Activated CD8-positive, alpha-beta memory T cell treated with anti-CD3 and anti-CD28 coated beads, Interleukin-2, amount 10 ng/mL, durations not matched to agents 7 days and 5 days (primary cell): ENCODE measurements around the gene CMTM2. TPM values are rescaled to one million over a fixed set of nuclear protein-coding genes. Genes with fewer than 3 reads are reported as not detected.
A peak's percentile ranks its signal among the peaks of the same experiment; 100 is the strongest.
"Not testable (repeated sequence)": the region's sequence is repeated elsewhere in the genome, so short reads cannot be mapped to it uniquely, and the experiment has no call there.

Experiments
- ATAC-seq: fragments of 150-1000 bp; cut with Tn5 transposase; one replicate; pipeline ENCODE4 v1.10.0; 2021; ENCODE audit warnings: moderate library complexity
- CTCF ChIA-PET: fragments of 350-600 bp; sonication (Branson Sonifier 250); formaldehyde crosslinking; loops from one replicate; lab custom pipeline; 2021; ENCODE audit warnings: antibody characterized with exemption; lab: Charles Lee
- DNase-seq: peaks from one replicate; pipeline ENCODE4 v3.0.0-alpha.2; 2020
- H3K27ac Mint-ChIP-seq: one replicate; pipeline ENCODE4 v1.8.0; 2021; ENCODE audit warnings: mild to moderate bottlenecking, mixed read lengths
- H3K27me3 Mint-ChIP-seq: one replicate; pipeline ENCODE4 v1.8.0; 2021; ENCODE audit warnings: mixed read lengths
- H3K36me3 Mint-ChIP-seq: one replicate; pipeline ENCODE4 v1.8.0; 2021; ENCODE audit warnings: mild to moderate bottlenecking, mixed read lengths
- H3K4me1 Mint-ChIP-seq: one replicate; pipeline ENCODE4 v1.8.0; 2021; ENCODE audit warnings: mixed read lengths
- H3K4me3 Mint-ChIP-seq: one replicate; pipeline ENCODE4 v1.8.0; 2021; ENCODE audit warnings: mild to moderate bottlenecking, moderate library complexity, mixed read lengths
- H3K9me3 Mint-ChIP-seq: one replicate; pipeline ENCODE4 v1.8.0; 2022; ENCODE audit warnings: low read depth, mixed read lengths
- total RNA-seq, 2 experiments: library from RNA; stranded (reverse); gene quantifications; one replicate each; pipeline ENCODE4 v1.2.3, GENCODE V29; 2021

CMTM2 gene
- total RNA-seq, 2 experiments from 2014 or later = 1.1 to 1.6 TPM

GRCh38 chr16:66561381-66562080 is 17.7 kb upstream of the CMTM2 start:
- ATAC-seq (no peak), DNase-seq (no peak)
- H3K4me3 Mint-ChIP-seq = peak overlapping the region; percentile 17
- H3K36me3 Mint-ChIP-seq = peaks cover 68% of the 10 kb centered on the region
- H3K27ac Mint-ChIP-seq = peak overlapping the region; percentile 83
- H3K27me3 Mint-ChIP-seq = no peaks in the 10 kb centered on the region
- H3K4me1 Mint-ChIP-seq = peaks cover 74% of the 10 kb centered on the region
- CTCF ChIA-PET = interaction anchor here (0.6 to 4.9 kb wide), 16 partner anchors 8 to 179 kb away, joined by 3 to 59 read pairs (median 5); partner anchors contain the start of genes CKLF and CMTM2
- H3K9me3 Mint-ChIP-seq = no peaks in the 10 kb centered on the region

GRCh38 chr16:66562409-66562808 is 16.9 kb upstream of the CMTM2 start:
- Mint-ChIP-seq H3K4me1 (peaks cover 71% of the 10 kb centered on the region), H3K27ac (peak overlapping the region; percentile 75), H3K9me3 (no peaks in the 10 kb centered on the region), H3K36me3 (peaks cover 75% of the 10 kb centered on the region), H3K27me3 (no peaks in the 10 kb centered on the region), H3K4me3 (no peak overlapping the region)
- CTCF ChIA-PET = interaction anchor here (0.6 to 4.9 kb wide), 21 partner anchors 9 to 268 kb away, joined by 3 to 59 read pairs (median 5); partner anchors contain the start of genes CKLF, CMTM2 and NAE1
- ATAC-seq (no peak), DNase-seq (no peak)

- CTCF ChIA-PET = interaction anchor here (0.7 to 4.9 kb wide), 18 partner anchors 8 to 305 kb away, joined by 3 to 59 read pairs (median 7); partner anchors contain the start of genes CKLF, CMTM2 and NAE1
- H3K9me3 Mint-ChIP-seq = no peaks in the 10 kb centered on the region
- peaks cover 68% of the 10 kb centered on the region for H3K4me1 Mint-ChIP-seq
- H3K36me3 Mint-ChIP-seq = peaks cover 77% of the 10 kb centered on the region
- ATAC-seq (no peak), DNase-seq (no peak)
- no peaks in the 10 kb centered on the region for H3K27me3 Mint-ChIP-seq
- H3K27ac Mint-ChIP-seq = peak overlapping the region; percentile 75
- no peak overlapping the region for H3K4me3 Mint-ChIP-seq
Measured at GRCh38 chr16:66562986-66563385, 16.3 kb upstream of the CMTM2 start.

- Mint-ChIP-seq H3K27ac (peak overlapping the region; percentile 75), H3K4me1 (peaks cover 61% of the 10 kb centered on the region), H3K9me3 (no peaks in the 10 kb centered on the region), H3K4me3 (no peak overlapping the region), H3K36me3 (peaks cover 70% of the 10 kb centered on the region), H3K27me3 (no peaks in the 10 kb centered on the region)
- ATAC-seq (peak; percentile 75), DNase-seq (no peak)
- CTCF ChIA-PET = interaction anchor here (0.6 to 4.9 kb wide), 17 partner anchors 9 to 304 kb away, joined by 3 to 59 read pairs (median 5); partner anchors contain the start of genes CKLF, CMTM2 and NAE1
Measured at GRCh38 chr16:66563574-66564334, 15.5 kb upstream of the CMTM2 start.

GRCh38 chr16:66566051-66566901 is 13.0 kb upstream of the CMTM2 start, which contains the start of gene CMTM1:
Gene CMTM1 (plus strand): TSS chr16:66566439. CDS start chr16:66566514, 75 bp downstream.
- CTCF ChIA-PET = interaction anchor here (0.5 to 4.9 kb wide), 4 partner anchors 13 to 175 kb away, joined by 3 to 59 read pairs (median 4); partner anchors contain the start of gene CMTM2
- ATAC-seq = no peak
- H3K27ac Mint-ChIP-seq = no peak within 1 kb of the TSS

GRCh38 chr16:66567270-66567669 is 12.0 kb upstream of the CMTM2 start:
- ATAC-seq, DNase-seq, CTCF ChIA-PET, H3K27ac Mint-ChIP-seq, H3K27me3 Mint-ChIP-seq, H3K4me3 Mint-ChIP-seq, H3K9me3 Mint-ChIP-seq: not testable (repeated sequence)
- H3K36me3 Mint-ChIP-seq = peaks cover 53% of the 10 kb centered on the region
- H3K4me1 Mint-ChIP-seq = peaks cover 37% of the 10 kb centered on the region

More at GRCh38 chr16:66566051-66566901, 13.0 kb upstream of the CMTM2 start, which contains the start of gene CMTM1:
- H3K4me1 Mint-ChIP-seq = peaks cover 40% of the 10 kb centered on the region
- no peak for DNase-seq
- no peaks in the 10 kb centered on the region for H3K27me3 Mint-ChIP-seq
- H3K4me3 Mint-ChIP-seq = no peak within 1 kb of the TSS
- H3K36me3 Mint-ChIP-seq = peaks cover 60% of the 10 kb centered on the region
- no peaks in the 10 kb centered on the region for H3K9me3 Mint-ChIP-seq

- Mint-ChIP-seq H3K36me3 (peaks cover 46% of the 10 kb centered on the region), H3K4me1 (peaks cover 29% of the 10 kb centered on the region), H3K27ac (no peak overlapping the region), H3K9me3 (no peaks in the 10 kb centered on the region), H3K4me3 (no peak overlapping the region), H3K27me3 (no peaks in the 10 kb centered on the region)
- ATAC-seq (no peak), DNase-seq (no peak)
- CTCF ChIA-PET = interaction anchor here (1.0 kb wide), 1 partner anchor 37 kb away, joined by 4 read pairs; the partner anchor contains the start of gene CMTM3
Measured at GRCh38 chr16:66568355-66568754, 10.9 kb upstream of the CMTM2 start.

- H3K27me3 Mint-ChIP-seq = no peaks in the 10 kb centered on the region
- ATAC-seq (no peak), DNase-seq (no peak)
- H3K9me3 Mint-ChIP-seq = no peaks in the 10 kb centered on the region
- CTCF ChIA-PET = interaction anchor here (1.0 to 2.1 kb wide), 4 partner anchors 10 to 36 kb away, joined by 4 to 11 read pairs (median 6); partner anchors contain the start of genes CMTM2 and CMTM3
- no peak overlapping the region for H3K4me3 Mint-ChIP-seq
- peaks cover 41% of the 10 kb centered on the region for H3K36me3 Mint-ChIP-seq
- H3K4me1 Mint-ChIP-seq = peaks cover 24% of the 10 kb centered on the region
- no peak overlapping the region for H3K27ac Mint-ChIP-seq
Measured at GRCh38 chr16:66569131-66569530, 10.1 kb upstream of the CMTM2 start.

GRCh38 chr16:66569827-66570405 is 9.3 kb upstream of the CMTM2 start:
- H3K36me3 Mint-ChIP-seq = peaks cover 41% of the 10 kb centered on the region
- CTCF ChIA-PET = interaction anchor here (0.7 to 2.1 kb wide), 5 partner anchors 9 to 61 kb away, joined by 3 to 11 read pairs (median 4); partner anchors contain the start of genes CKLF and CMTM2
- H3K9me3 Mint-ChIP-seq = no peaks in the 10 kb centered on the region
- DNase-seq = no peak
- no peak for ATAC-seq
- H3K4me3 Mint-ChIP-seq = no peak overlapping the region
- H3K4me1 Mint-ChIP-seq = peaks cover 24% of the 10 kb centered on the region
- no peak overlapping the region for H3K27ac Mint-ChIP-seq
- H3K27me3 Mint-ChIP-seq = no peaks in the 10 kb centered on the region

- no peak overlapping the region for H3K27ac Mint-ChIP-seq
- H3K36me3 Mint-ChIP-seq = peaks cover 19% of the 10 kb centered on the region
- peaks cover 19% of the 10 kb centered on the region for H3K4me1 Mint-ChIP-seq
- no peak overlapping the region for H3K4me3 Mint-ChIP-seq
- no peaks in the 10 kb centered on the region for H3K9me3 Mint-ChIP-seq
- DNase-seq = no peak
- peaks cover 5% of the 10 kb centered on the region for H3K27me3 Mint-ChIP-seq
- CTCF ChIA-PET = interaction anchor here (1.0 to 2.0 kb wide), 4 partner anchors 8 to 92 kb away, joined by 3 to 7 read pairs (median 4); no protein-coding TSS in a partner anchor
- no peak for ATAC-seq
Measured at GRCh38 chr16:66572356-66572755, 6.9 kb upstream of the CMTM2 start.

- peaks cover 22% of the 10 kb centered on the region for H3K27me3 Mint-ChIP-seq
- no peak overlapping the region for H3K4me3 Mint-ChIP-seq
- CTCF ChIA-PET = interaction anchor here (0.9 to 2.5 kb wide), 4 partner anchors 10 to 30 kb away, joined by 3 to 11 read pairs (median 4); no protein-coding TSS in a partner anchor
- H3K36me3 Mint-ChIP-seq = peaks cover 13% of the 10 kb centered on the region
- no peak overlapping the region for H3K27ac Mint-ChIP-seq
- ATAC-seq = no peak
- H3K9me3 Mint-ChIP-seq = no peaks in the 10 kb centered on the region
- H3K4me1 Mint-ChIP-seq = peaks cover 22% of the 10 kb centered on the region
- no peak for DNase-seq
Measured at GRCh38 chr16:66574081-66574480, 5.2 kb upstream of the CMTM2 start.

- no peak for ATAC-seq
- Mint-ChIP-seq H3K27me3 (peaks cover 26% of the 10 kb centered on the region), H3K27ac (no peak overlapping the region), H3K4me3 (no peak overlapping the region), H3K4me1 (peaks cover 25% of the 10 kb centered on the region), H3K9me3 (no peaks in the 10 kb centered on the region), H3K36me3 (peaks cover 13% of the 10 kb centered on the region)
- CTCF ChIA-PET = interaction anchor here (0.8 to 2.5 kb wide), 3 partner anchors 12 to 33 kb away, joined by 3 to 11 read pairs (median 3); no protein-coding TSS in a partner anchor
- DNase-seq = no peak
Measured at GRCh38 chr16:66574531-66574930, 4.7 kb upstream of the CMTM2 start.
